Mucosa of descending colon (tissue), 3 donors: ENCODE measurements around the gene EPHX1. TPM values are rescaled to one million over a fixed set of nuclear protein-coding genes. Genes with fewer than 3 reads are reported as not detected.

Experiments
- ATAC-seq: fragments of 200-7000 bp; cut with Tn5 transposase; one replicate; pipeline ENCODE4 v1.9.1; 2020; ENCODE audit warnings: mild to moderate bottlenecking, moderate library complexity
- DNase-seq, 3 donors: peaks; one replicate each; pipeline ENCODE4 v3.0.0-alpha.2; 2020
- H3K36me3 ChIP-seq: fragments of 200-600 bp; one replicate; pipeline ENCODE4 v1.8.0; 2021; ENCODE audit warnings: low read depth, mild to moderate bottlenecking
- H3K4me1 ChIP-seq: fragments of 200-600 bp; one replicate; pipeline ENCODE4 v1.8.0; 2021; ENCODE audit warnings: low read depth, mild to moderate bottlenecking
- H3K4me3 ChIP-seq: fragments of 200-600 bp; one replicate; pipeline ENCODE4 v1.8.0; 2021; ENCODE audit warnings: mild to moderate bottlenecking
- H3K9me3 ChIP-seq: fragments of 200-600 bp; one replicate; pipeline ENCODE4 v1.8.0; 2021; ENCODE audit warnings: mild to moderate bottlenecking
- CTCF ChIP-seq: fragments of 200-600 bp; IDR thresholded peaks from one replicate; pipeline ENCODE4 v1.8.0; 2022; ENCODE audit warnings: antibody characterized with exemption, mild to moderate bottlenecking
- intact Hi-C, 2 donors: fragments of 100-400 bp; cut with DNase I in 1 of 2; cut with micrococcal nuclease in 1 of 2; formaldehyde crosslinking; loops; one replicate each; pipeline versions ENCODE4 v1.11.0 to v1.11.1; 2022; cut with DNase I, micrococcal nuclease
- total RNA-seq, 3 donors: library from RNA; stranded (reverse); fragmentation: NEBNext Ultra II Directional in 2 of 3; extraction: Animal tissue kit (Norgen Biotek cat#: 25700) in 2 of 3; gene quantifications; one replicate each; pipeline versions ENCODE4 v1.2.1 to v1.2.4, GENCODE V29; 2021 to 2023
- donor health status: DM: no; HTN: no; CAD: no; lungs with moderate emphysema.
- donor health status: DM: no; HTN: no; CAD: no.
- donor health status: DM: no; HTN: yes; CAD: no.

Gene EPHX1
- total RNA-seq, 3 donors from 2014 or later: 48.8 to 86.3 (median 68.0) TPM

- peaks cover 3% of the 10 kb centered on the region for H3K36me3 ChIP-seq
- DNase-seq (peak in 1 of 3 donors; percentile 22), ATAC-seq (peak; percentile 17)
- peaks cover 6% of the 10 kb centered on the region for H3K4me1 ChIP-seq
- no peaks in the 10 kb centered on the region for H3K9me3 ChIP-seq
- TF ChIP-seq CTCF: no peak
- no peak overlapping the region for H3K4me3 ChIP-seq
- intact Hi-C loops: no loop called here
These were observed 33.0 kb downstream of the EPHX1 start for GRCh38 chr1:225842788-225843425.

- intact Hi-C loops: no loop called here
- TF ChIP-seq CTCF: no peak
- no peak for ATAC-seq
- H3K4me1 ChIP-seq: peaks cover 11% of the 10 kb centered on the region
- no peaks in the 10 kb centered on the region for H3K9me3 ChIP-seq
- H3K4me3 ChIP-seq: no peak overlapping the region
- H3K36me3 ChIP-seq: peaks cover 3% of the 10 kb centered on the region
- peak in 1 of 3 donors; percentile 20 for DNase-seq
These were observed 33.5 kb downstream of the EPHX1 start for GRCh38 chr1:225843426-225843795.

- no peak overlapping the region for H3K4me3 ChIP-seq
- TF ChIP-seq CTCF: no peak
- intact Hi-C loops: no loop called here
- no peaks in the 10 kb centered on the region for H3K9me3 ChIP-seq
- peaks cover 14% of the 10 kb centered on the region for H3K4me1 ChIP-seq
- H3K36me3 ChIP-seq: peaks cover 3% of the 10 kb centered on the region
- no peak for ATAC-seq
- peak in 1 of 3 donors; percentile 45 for DNase-seq
These were observed 34.5 kb downstream of the EPHX1 start for GRCh38 chr1:225844236-225845061.

- Histone ChIP-seq H3K4me3 (no peak overlapping the region), H3K9me3 (no peaks in the 10 kb centered on the region), H3K36me3 (peaks cover 3% of the 10 kb centered on the region), H3K4me1 (peaks cover 14% of the 10 kb centered on the region)
- ATAC-seq: no peak
- peak in 1 of 3 donors; percentile 40 for DNase-seq
- TF ChIP-seq CTCF: no peak
- intact Hi-C loops: no loop called here
These were observed 35.2 kb downstream of the EPHX1 start for GRCh38 chr1:225845097-225845496.

- peak; percentile 17 for TF ChIP-seq CTCF
- H3K4me1 ChIP-seq: peaks cover 14% of the 10 kb centered on the region
- H3K9me3 ChIP-seq: no peaks in the 10 kb centered on the region
- intact Hi-C loops: no loop called here
- H3K36me3 ChIP-seq: peaks cover 3% of the 10 kb centered on the region
- H3K4me3 ChIP-seq: no peak overlapping the region
- ATAC-seq (peak; percentile 36), DNase-seq (peak; percentile 70 to 78 (median 71))
These were observed 35.8 kb downstream of the EPHX1 start for GRCh38 chr1:225845571-225846259.
